Left ventricle myocardium superior (tissue), 1 donor: ENCODE measurements around the gene MBIP. TPM values are rescaled to one million over a fixed set of nuclear protein-coding genes. Genes with fewer than 3 reads are reported as not detected.

Source experiments
- ATAC-seq: fragments of 200-7000 bp; cut with Tn5 transposase; one replicate; pipeline ENCODE4 v1.9.1; 2020; ENCODE audit warnings: mild to moderate bottlenecking, moderate library complexity
- DNase-seq: peaks from one replicate; pipeline ENCODE4 v3.0.0-alpha.2; 2020
- intact Hi-C: fragments of 100-400 bp; cut with micrococcal nuclease; formaldehyde crosslinking; loops from one replicate; pipeline ENCODE4 v1.11.0; 2022
- total RNA-seq: library from RNA; stranded (reverse); fragmentation: NEBNext Ultra II Directional; extraction: Animal tissue kit (Norgen Biotek cat#: 25700); gene quantifications from one replicate; pipeline ENCODE4 v1.2.1, GENCODE V29; 2021
- donor health status: DM: no; HTN: yes; CAD: no; lungs with severe emphysema.

The MBIP gene
- total RNA-seq, 1 donor from 2014 or later, result 10.1 TPM

- intact Hi-C loops, result no loop called here
- ATAC-seq (no peak), DNase-seq (peak; percentile 24)
These were observed 48.2 kb downstream of the MBIP start for GRCh38 chr14:36271939-36272907.

DNA sequence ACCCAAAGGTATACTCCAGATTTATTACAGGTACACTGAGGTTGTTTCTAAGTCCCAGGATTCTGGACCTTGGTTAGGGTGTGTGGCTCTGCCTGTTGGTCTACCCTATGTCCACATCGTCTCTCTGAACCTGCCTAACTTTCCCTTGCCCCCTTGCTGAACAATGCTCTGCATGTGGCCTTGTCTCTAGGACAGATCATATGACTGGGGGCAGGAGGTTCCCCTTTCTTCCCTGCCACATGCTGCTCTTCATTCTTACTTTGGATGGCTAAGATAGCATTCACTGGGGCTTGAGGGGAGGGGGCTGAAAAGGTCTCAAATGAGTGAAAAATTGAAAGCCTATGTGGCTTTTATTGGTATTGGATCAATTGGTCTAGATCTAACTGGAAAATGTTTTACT is 49.2 kb downstream of the MBIP start:
- intact Hi-C loops, result no loop called here
- ATAC-seq, result no peak
- no peak for DNase-seq

DNA sequence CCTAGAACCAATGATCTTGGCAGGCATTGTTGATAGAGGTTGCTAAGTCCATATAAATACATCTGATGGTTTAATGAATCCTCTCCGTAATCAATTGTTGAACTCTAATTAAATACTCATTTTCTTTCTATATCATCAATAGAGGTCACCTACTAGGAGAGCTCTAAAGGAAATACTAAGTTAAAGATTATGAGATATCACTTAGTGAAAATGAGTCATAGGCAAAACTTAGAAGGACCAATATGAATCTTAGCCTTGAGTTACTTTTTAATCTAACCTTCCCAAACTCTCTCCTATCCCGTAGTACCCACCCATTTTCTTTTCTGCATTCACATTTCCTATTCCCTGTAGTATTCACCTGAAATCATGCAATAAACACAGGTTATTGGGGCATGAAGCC is 50.2 kb downstream of the MBIP start:
- intact Hi-C loops, result no loop called here
- DNase-seq (no peak), ATAC-seq (no peak)

DNA sequence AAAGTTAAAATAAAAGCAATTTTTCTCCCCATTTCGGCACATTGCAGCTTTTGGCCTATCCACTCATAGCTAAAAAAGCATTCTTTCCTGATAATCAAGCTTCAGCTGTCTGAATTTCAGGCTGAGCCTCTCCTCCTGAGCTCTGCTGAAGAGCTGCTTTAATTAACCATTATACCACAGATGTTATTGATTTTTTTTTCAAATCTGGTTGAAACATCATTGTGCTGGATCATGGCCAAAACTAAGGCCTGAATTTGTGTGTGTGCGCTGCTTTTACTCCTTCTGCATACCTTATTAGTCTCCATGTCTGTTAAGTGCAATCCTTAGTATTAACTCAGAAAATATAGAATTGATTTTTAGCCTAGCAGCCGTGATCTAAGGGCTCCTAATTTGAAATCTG is 52.3 kb downstream of the MBIP start:
- DNase-seq (no peak), ATAC-seq (no peak)
- intact Hi-C loops, result no loop called here

DNA sequence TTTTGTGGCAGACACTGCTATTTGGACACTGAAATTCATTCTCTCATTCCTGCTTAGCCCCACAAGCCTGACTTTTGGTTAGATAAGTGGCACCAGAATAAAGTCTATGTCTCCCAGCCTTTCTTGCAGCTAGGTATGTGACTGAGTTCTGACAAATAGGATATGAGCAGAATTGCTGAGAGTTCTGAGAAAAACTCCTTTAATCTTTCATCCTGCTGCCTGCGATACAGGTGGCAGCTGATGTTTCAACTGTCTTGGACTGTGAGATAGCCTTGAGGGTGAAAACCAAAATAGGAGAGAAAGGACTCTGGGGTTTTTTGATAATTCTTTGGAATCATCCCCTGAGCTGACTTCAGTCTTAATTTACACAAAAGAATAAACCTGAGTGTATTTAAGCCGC is 55.8 kb downstream of the MBIP start:
- intact Hi-C loops, result no loop called here
- ATAC-seq (no peak), DNase-seq (no peak)

GRCh38 chr14:36264107-36264506 is 56.3 kb downstream of the MBIP start:
- ATAC-seq (no peak), DNase-seq (no peak)
- intact Hi-C loops, result no loop called here

DNA sequence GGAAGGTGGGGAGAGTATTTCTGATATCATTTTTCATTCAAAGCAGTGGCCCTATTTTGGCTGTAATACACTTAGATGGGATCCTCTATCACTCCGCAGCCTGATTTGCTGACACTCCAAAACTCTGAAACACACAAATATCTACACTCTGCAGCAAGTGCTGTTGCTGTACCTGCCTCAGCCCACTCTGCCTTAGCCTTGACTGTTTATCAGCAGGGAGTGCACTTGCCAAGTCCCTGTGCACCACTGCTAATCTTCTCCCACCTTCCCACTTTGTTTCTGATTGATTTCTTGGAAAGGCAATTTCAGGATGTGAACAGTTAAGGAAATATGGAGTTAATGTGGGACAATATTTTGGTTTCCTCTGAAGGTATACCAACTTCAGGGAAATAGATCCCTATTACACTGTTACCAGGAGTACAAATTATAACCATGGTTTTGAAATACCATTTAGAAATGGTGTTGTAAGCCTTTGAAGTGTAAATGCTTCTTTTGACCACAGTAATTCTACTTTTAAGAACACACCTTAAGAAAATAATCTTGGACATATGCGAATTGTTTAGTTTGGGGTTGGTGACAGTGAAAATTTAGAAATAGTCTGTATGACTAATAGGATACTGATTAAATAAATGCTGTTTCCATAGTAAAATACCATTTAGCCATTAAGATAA is 59.3 kb downstream of the MBIP start:
- ATAC-seq (no peak), DNase-seq (no peak)
- intact Hi-C loops, result no loop called here

DNA sequence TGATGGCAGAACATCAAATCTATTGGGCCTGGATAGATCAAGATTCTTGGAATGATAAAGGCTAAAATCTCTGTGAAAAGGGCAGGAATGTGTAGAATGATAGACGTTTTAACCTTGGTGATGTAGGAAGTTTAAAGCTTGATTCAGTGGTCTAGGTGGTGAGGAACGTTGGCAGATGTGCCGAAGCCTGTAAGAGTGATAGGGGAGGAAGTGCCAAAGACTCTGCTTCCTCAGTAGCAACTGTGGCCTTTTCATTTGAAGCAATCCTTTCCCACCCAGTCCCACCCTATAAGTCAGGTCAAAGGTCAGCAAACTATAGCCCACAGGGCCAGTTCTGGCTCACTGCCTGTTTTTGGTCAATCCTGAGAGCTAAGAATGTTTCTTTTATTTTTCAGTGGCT is 62.2 kb downstream of the MBIP start:
- ATAC-seq, result no peak
- DNase-seq, result no peak
- intact Hi-C loops, result no loop called here

GRCh38 chr14:36256126-36256801 is 64.2 kb downstream of the MBIP start:
- intact Hi-C loops, result no loop called here
- ATAC-seq, result peak; percentile 76
- no peak for DNase-seq

DNA sequence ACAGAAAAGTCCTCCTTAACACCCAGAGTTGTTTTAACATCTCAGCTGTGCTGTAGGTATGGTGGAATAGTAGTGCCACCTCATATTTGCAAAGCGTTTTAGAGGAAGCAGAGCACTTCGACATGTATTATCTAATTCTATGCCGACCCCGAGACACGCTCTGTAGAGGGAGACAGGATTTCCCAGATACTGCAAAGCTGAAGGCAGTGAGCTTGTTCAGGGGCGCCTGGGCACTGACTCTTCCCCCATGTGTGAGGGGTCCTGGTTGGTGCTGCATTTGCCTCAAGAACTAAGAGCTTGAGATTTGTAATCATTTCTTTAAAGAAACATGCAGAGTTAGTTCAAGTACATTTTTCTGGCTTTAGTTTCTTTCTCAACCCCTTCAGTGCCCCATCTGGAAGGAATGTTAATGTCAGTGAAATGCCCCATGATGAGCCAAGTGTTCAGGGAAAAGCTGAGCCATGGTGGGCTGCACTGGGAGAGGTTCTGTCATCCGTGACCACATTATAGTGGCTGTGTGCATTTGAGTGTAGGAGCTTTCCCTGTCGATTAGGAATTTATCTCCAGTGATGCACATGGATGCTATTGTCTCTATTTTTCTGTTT is 66.3 kb downstream of the MBIP start:
- intact Hi-C loops, result no loop called here
- ATAC-seq (no peak), DNase-seq (no peak)

Other genes starting within 250 kb of the MBIP start
- not detected for gene PTCSC3, start 143.9 kb downstream of the MBIP start, total RNA-seq
- not detected for gene NKX2-1, start 199.6 kb upstream of the MBIP start, total RNA-seq